Measurements from ENCODE around the gene ATRNL1. TPM values are rescaled to one million over a fixed set of nuclear protein-coding genes. Genes with fewer than 3 reads are reported as not detected.

ATRNL1 gene
- total and polyA plus RNA-seq, 2 experiments from 2014 or later: 4.8 to 29.7 TPM

DNA sequence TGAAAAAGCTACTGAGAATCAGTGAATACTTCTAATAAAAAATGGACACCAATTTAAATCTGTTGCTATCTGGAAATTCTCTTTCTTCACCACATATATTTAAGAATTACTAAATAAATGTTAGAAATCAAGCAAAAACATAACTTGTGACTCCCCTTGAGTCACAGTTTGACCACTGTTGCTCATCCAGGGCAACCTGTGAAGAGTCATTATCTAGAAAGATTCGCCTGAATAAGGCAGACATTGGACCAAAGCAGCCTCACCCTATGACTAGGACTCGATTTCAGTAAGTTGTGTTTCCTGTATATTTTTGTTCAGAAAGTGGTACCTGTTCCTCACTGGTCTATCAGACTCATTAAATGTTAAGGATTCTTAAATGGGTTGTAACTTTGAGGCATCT, 572.4 kb downstream of the ATRNL1 start:
- DNase-seq (ENCODE audit: low spot score): no peak
- Mint-ChIP-seq H3K4me1 (no peaks in the 10 kb centered on the region), H3K4me3 (no peak overlapping the region), H3K36me3 (ENCODE audit: low read depth) (no peaks in the 10 kb centered on the region), H3K27ac (no peak overlapping the region), H3K9me3 (no peaks in the 10 kb centered on the region), H3K27me3 (ENCODE audit: insufficient read depth, low read depth, poor library complexity) (no peaks in the 10 kb centered on the region)
- H3F3A ChIP-seq (replicated peaks; ENCODE audit: low read depth): no peaks in the 10 kb centered on the region
- H3K79me2 ChIP-seq (replicated peaks; ENCODE audit: insufficient read depth): no peaks in the 10 kb centered on the region
- H3K9me2 ChIP-seq (ENCODE audit: insufficient read depth): no peaks in the 10 kb centered on the region
- no peak overlapping the region for H3K4me3 ChIP-seq
- H4K20me1 ChIP-seq (replicated peaks; ENCODE audit: insufficient read depth): no peaks in the 10 kb centered on the region
- no peak for TF ChIP-seq CREB1 (CRISPR knock-in tag; IDR thresholded peaks at IDR 0.05; ENCODE audit: low read depth)
- TF ChIP-seq EZH2 (IDR thresholded peaks at IDR 0.05; ENCODE audit: low read depth, unreplicated experiment): no peak
- no peak for TF ChIP-seq POLR2AphosphoS5 (IDR thresholded peaks at IDR 0.05; ENCODE audit: low read depth)
- TF ChIP-seq, protein P1, sequence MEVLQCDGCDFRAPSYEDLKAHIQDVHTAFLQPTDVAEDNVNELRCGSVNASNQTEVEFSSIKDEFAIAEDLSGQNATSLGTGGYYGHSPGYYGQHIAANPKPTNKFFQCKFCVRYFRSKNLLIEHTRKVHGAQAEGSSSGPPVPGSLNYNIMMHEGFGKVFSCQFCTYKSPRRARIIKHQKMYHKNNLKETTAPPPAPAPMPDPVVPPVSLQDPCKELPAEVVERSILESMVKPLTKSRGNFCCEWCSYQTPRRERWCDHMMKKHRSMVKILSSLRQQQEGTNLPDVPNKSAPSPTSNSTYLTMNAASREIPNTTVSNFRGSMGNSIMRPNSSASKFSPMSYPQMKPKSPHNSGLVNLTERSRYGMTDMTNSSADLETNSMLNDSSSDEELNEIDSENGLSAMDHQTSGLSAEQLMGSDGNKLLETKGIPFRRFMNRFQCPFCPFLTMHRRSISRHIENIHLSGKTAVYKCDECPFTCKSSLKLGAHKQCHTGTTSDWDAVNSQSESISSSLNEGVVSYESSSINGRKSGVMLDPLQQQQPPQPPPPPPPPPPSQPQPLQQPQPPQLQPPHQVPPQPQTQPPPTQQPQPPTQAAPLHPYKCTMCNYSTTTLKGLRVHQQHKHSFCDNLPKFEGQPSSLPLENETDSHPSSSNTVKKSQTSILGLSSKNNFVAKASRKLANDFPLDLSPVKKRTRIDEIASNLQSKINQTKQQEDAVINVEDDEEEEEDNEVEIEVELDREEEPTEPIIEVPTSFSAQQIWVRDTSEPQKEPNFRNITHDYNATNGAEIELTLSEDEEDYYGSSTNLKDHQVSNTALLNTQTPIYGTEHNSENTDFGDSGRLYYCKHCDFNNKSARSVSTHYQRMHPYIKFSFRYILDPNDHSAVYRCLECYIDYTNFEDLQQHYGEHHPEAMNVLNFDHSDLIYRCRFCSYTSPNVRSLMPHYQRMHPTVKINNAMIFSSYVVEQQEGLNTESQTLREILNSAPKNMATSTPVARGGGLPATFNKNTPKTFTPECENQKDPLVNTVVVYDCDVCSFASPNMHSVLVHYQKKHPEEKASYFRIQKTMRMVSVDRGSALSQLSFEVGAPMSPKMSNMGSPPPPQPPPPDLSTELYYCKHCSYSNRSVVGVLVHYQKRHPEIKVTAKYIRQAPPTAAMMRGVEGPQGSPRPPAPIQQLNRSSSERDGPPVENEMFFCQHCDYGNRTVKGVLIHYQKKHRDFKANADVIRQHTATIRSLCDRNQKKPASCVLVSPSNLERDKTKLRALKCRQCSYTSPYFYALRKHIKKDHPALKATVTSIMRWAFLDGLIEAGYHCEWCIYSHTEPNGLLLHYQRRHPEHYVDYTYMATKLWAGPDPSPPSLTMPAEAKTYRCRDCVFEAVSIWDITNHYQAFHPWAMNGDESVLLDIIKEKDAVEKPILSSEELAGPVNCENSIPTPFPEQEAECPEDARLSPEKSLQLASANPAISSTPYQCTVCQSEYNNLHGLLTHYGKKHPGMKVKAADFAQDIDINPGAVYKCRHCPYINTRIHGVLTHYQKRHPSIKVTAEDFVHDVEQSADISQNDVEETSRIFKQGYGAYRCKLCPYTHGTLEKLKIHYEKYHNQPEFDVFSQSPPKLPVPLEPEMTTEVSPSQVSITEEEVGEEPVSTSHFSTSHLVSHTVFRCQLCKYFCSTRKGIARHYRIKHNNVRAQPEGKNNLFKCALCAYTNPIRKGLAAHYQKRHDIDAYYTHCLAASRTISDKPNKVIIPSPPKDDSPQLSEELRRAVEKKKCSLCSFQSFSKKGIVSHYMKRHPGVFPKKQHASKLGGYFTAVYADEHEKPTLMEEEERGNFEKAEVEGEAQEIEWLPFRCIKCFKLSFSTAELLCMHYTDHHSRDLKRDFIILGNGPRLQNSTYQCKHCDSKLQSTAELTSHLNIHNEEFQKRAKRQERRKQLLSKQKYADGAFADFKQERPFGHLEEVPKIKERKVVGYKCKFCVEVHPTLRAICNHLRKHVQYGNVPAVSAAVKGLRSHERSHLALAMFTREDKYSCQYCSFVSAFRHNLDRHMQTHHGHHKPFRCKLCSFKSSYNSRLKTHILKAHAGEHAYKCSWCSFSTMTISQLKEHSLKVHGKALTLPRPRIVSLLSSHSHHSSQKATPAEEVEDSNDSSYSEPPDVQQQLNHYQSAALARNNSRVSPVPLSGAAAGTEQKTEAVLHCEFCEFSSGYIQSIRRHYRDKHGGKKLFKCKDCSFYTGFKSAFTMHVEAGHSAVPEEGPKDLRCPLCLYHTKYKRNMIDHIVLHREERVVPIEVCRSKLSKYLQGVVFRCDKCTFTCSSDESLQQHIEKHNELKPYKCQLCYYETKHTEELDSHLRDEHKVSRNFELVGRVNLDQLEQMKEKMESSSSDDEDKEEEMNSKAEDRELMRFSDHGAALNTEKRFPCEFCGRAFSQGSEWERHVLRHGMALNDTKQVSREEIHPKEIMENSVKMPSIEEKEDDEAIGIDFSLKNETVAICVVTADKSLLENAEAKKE (CRISPR knock-in tag; IDR thresholded peaks at IDR 0.05): no peak
- TF ChIP-seq, protein P2, sequence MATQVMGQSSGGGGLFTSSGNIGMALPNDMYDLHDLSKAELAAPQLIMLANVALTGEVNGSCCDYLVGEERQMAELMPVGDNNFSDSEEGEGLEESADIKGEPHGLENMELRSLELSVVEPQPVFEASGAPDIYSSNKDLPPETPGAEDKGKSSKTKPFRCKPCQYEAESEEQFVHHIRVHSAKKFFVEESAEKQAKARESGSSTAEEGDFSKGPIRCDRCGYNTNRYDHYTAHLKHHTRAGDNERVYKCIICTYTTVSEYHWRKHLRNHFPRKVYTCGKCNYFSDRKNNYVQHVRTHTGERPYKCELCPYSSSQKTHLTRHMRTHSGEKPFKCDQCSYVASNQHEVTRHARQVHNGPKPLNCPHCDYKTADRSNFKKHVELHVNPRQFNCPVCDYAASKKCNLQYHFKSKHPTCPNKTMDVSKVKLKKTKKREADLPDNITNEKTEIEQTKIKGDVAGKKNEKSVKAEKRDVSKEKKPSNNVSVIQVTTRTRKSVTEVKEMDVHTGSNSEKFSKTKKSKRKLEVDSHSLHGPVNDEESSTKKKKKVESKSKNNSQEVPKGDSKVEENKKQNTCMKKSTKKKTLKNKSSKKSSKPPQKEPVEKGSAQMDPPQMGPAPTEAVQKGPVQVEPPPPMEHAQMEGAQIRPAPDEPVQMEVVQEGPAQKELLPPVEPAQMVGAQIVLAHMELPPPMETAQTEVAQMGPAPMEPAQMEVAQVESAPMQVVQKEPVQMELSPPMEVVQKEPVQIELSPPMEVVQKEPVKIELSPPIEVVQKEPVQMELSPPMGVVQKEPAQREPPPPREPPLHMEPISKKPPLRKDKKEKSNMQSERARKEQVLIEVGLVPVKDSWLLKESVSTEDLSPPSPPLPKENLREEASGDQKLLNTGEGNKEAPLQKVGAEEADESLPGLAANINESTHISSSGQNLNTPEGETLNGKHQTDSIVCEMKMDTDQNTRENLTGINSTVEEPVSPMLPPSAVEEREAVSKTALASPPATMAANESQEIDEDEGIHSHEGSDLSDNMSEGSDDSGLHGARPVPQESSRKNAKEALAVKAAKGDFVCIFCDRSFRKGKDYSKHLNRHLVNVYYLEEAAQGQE (IDR thresholded peaks at IDR 0.05; ENCODE audit: unreplicated experiment): no peak
- TF ChIP-seq, protein P3, sequence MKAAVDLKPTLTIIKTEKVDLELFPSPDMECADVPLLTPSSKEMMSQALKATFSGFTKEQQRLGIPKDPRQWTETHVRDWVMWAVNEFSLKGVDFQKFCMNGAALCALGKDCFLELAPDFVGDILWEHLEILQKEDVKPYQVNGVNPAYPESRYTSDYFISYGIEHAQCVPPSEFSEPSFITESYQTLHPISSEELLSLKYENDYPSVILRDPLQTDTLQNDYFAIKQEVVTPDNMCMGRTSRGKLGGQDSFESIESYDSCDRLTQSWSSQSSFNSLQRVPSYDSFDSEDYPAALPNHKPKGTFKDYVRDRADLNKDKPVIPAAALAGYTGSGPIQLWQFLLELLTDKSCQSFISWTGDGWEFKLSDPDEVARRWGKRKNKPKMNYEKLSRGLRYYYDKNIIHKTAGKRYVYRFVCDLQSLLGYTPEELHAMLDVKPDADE (IDR thresholded peaks at IDR 0.05): no peak
- no peak for TF ChIP-seq ZNF331 (CRISPR knock-in tag; IDR thresholded peaks at IDR 0.05; ENCODE audit: low read depth)
- H3K27me3 ChIP-seq (ENCODE audit: insufficient read depth): no peaks in the 10 kb centered on the region
- H2AFZ ChIP-seq: no peak overlapping the region
- H3K36me3 ChIP-seq (ENCODE audit: insufficient read depth): no peaks in the 10 kb centered on the region
- ATAC-seq: no peak
- no peaks in the 10 kb centered on the region for H3K4me1 ChIP-seq (ENCODE audit: insufficient read depth)
- H3K27ac ChIP-seq (ENCODE audit: low read depth): no peak overlapping the region
- H3K4me2 ChIP-seq: no peak overlapping the region

All from GM23338 (cell line).